GM10266 (cell line): Measurements from ENCODE around the gene KIF2B.

ENCODE experiments used
- DNase-seq: peaks from one replicate; pipeline ENCODE4 v3.0.0; 2012; ENCODE audit errors: extremely low spot score
- TF ChIP-seq, protein P1 (sequence below): IDR thresholded peaks from 2 replicates; pipeline ENCODE4 v1.5.1; 2012; ENCODE audit warnings: mild to moderate bottlenecking, low read depth; ENCODE audit not compliant: control insufficient read depth, insufficient read depth; ENCODE audit errors: missing control alignments

Gene KIF2B, protein sequence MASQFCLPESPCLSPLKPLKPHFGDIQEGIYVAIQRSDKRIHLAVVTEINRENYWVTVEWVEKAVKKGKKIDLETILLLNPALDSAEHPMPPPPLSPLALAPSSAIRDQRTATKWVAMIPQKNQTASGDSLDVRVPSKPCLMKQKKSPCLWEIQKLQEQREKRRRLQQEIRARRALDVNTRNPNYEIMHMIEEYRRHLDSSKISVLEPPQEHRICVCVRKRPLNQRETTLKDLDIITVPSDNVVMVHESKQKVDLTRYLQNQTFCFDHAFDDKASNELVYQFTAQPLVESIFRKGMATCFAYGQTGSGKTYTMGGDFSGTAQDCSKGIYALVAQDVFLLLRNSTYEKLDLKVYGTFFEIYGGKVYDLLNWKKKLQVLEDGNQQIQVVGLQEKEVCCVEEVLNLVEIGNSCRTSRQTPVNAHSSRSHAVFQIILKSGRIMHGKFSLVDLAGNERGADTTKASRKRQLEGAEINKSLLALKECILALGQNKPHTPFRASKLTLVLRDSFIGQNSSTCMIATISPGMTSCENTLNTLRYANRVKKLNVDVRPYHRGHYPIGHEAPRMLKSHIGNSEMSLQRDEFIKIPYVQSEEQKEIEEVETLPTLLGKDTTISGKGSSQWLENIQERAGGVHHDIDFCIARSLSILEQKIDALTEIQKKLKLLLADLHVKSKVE

DNA sequence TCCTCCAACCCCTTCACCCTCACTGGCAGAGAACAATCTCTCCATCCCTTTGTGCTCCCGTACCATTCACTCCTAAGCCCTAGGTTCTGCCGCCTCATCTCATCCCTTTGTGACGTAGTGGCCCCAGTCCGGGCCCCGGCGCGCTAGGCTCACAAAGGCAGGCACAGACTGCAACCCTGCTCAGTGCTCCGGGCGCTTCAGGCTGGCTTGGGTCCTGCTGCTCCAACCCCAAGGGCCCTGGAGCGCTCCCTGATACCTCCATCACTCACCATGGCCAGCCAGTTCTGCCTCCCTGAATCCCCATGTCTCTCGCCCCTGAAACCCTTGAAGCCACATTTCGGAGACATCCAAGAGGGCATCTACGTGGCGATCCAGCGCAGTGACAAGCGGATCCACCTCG, at the start of gene KIF2B:
TSS of gene KIF2B (plus strand) at position 164 of the 400 bp plus-strand sequence. CDS start at position 271, 107 bp downstream.
- TF ChIP-seq, protein P1, sequence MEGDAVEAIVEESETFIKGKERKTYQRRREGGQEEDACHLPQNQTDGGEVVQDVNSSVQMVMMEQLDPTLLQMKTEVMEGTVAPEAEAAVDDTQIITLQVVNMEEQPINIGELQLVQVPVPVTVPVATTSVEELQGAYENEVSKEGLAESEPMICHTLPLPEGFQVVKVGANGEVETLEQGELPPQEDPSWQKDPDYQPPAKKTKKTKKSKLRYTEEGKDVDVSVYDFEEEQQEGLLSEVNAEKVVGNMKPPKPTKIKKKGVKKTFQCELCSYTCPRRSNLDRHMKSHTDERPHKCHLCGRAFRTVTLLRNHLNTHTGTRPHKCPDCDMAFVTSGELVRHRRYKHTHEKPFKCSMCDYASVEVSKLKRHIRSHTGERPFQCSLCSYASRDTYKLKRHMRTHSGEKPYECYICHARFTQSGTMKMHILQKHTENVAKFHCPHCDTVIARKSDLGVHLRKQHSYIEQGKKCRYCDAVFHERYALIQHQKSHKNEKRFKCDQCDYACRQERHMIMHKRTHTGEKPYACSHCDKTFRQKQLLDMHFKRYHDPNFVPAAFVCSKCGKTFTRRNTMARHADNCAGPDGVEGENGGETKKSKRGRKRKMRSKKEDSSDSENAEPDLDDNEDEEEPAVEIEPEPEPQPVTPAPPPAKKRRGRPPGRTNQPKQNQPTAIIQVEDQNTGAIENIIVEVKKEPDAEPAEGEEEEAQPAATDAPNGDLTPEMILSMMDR = no peak
- no peak for DNase-seq

- TF ChIP-seq, protein P1 = no peak
- no peak for DNase-seq
Observed at GRCh38 chr17:53780320-53780719, 42.4 kb upstream of the KIF2B start.

DNA sequence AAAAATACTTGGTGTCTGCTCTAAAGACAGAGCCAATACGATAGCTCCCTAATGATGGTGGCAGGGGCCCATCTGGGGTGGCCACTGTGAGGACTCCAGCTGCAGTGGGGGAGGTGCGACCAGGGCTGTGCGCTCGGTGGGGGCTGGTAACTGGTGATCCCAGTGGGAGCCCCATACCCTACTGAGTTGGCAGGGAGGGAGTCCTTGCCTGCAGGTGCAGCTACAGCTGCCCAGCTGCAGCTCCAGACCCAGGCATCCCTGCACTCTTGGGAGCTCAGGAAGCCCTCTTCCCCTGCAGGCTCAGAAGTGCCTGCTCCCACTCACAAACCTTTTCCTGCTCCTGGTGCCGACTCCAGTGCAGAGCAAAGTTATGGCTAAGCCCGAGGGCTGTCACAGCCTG, 31.2 kb upstream of the KIF2B start:
- TF ChIP-seq, protein P1 = no peak
- DNase-seq = no peak

GRCh38 chr17:53792451-53792850, 30.3 kb upstream of the KIF2B start:
- TF ChIP-seq, protein P1 = no peak
- no peak for DNase-seq

DNA sequence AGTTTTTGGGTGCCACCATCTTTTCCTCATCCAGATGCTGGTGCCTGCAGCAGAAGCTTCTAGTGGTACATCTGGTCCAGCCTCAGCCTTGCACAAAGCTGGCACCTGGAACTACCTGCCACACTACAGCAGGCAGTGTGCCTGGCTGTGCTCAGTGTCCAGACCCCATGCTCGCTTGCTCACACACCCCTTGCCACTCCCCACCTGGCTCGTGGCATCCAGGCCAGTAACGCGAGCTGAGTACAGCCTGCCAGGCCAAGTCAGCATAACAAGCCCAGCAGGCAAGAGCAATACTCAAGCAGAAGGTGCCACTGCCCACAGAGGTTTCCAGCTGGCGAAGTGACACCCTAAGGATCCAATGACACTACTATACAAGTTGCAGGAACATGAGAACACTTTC, 29.7 kb upstream of the KIF2B start:
- TF ChIP-seq, protein P1 = no peak
- DNase-seq = no peak

DNA sequence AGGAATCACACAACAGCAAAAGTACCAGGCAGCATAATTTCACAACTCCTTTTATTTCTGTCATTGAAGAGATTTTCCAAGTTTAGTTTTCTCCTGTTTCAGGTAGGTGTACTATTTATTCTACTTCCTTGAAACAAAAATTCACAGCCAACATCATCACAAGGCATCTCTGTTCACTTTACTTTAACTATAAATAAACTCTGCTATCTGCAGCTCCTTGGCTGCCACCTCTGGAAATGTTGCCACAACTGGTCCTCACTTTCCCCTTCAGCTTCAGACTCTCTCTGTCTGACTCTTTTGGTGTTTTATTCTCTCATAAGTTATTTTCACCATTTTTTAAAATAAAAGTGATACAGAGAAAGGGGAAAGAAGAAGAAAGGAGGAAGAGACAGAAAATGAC, 27.9 kb upstream of the KIF2B start:
- TF ChIP-seq, protein P1 = no peak
- DNase-seq = no peak

DNA sequence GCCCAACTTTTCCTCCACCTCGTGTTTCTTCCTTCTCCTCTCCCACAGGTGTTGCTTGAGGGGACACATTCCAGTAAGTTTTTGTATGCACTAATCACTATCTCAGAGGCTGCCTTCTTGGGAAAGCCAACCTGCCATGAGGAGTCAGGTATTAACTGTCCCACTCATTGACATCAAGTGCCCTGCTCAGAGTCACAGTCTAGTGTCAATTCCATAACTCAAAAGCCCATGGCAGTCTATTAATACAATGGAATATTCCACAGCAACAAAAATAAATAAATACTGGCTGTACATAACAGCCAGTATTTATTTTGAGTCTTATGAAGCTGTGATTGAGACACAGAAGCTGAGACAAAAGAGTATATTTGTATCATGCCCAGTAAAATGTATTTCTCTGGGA, 26.1 kb upstream of the KIF2B start:
- TF ChIP-seq, protein P1 = no peak
- no peak for DNase-seq
